GM19324 (cell line): ENCODE data around the gene G3BP1.
"Not testable (repeated sequence)": the region's sequence is repeated elsewhere in the genome, so short reads cannot be mapped to it uniquely, and the experiment has no call there.

Experiments
- ATAC-seq: cut with Tn5 transposase; IDR thresholded peaks from one replicate; pipeline ENCODE4 v1.9.1; 2021; ENCODE audit warnings: mild to moderate bottlenecking, moderate library complexity; ENCODE audit not compliant: unreplicated experiment, low FRiP score

Gene G3BP1

GRCh38 chr5:151771259-151772028 is at the start of gene G3BP1:
G3BP1 (plus strand) TSS chr5:151771954; CDS start chr5:151786621, 14,667 bp downstream.
- peak; percentile 87 for ATAC-seq

GRCh38 chr5:151722546-151722945 is 49.2 kb upstream of the G3BP1 start:
- ATAC-seq = no peak

- ATAC-seq = no peak
Measured at GRCh38 chr5:151724360-151724759, 47.4 kb upstream of the G3BP1 start.

- not testable (repeated sequence) for ATAC-seq
Measured at GRCh38 chr5:151729597-151729996, 42.2 kb upstream of the G3BP1 start.

- ATAC-seq = no peak
Measured at GRCh38 chr5:151730381-151730780, 41.4 kb upstream of the G3BP1 start.

- no peak for ATAC-seq
Measured at GRCh38 chr5:151733358-151734063, 38.2 kb upstream of the G3BP1 start.

GRCh38 chr5:151734064-151734408 is 37.7 kb upstream of the G3BP1 start:
- no peak for ATAC-seq

- no peak for ATAC-seq
Measured at GRCh38 chr5:151735646-151736045, 36.1 kb upstream of the G3BP1 start.

- ATAC-seq = no peak
Measured at GRCh38 chr5:151737431-151737830, 34.3 kb upstream of the G3BP1 start.

GRCh38 chr5:151738125-151738848 is 33.5 kb upstream of the G3BP1 start:
- no peak for ATAC-seq

GRCh38 chr5:151739395-151739794 is 32.4 kb upstream of the G3BP1 start:
- no peak for ATAC-seq

GRCh38 chr5:151739939-151740335 is 31.8 kb upstream of the G3BP1 start:
- no peak for ATAC-seq

- ATAC-seq = peak; percentile 67
Measured at GRCh38 chr5:151740336-151740942, 31.3 kb upstream of the G3BP1 start.

GRCh38 chr5:151740958-151741373 is 30.8 kb upstream of the G3BP1 start:
- peak; percentile 25 for ATAC-seq

GRCh38 chr5:151741678-151742423 is 29.9 kb upstream of the G3BP1 start:
- ATAC-seq = no peak

- ATAC-seq = no peak
Measured at GRCh38 chr5:151742870-151743294, 28.9 kb upstream of the G3BP1 start.

- no peak for ATAC-seq
Measured at GRCh38 chr5:151743530-151743929, 28.2 kb upstream of the G3BP1 start.

- ATAC-seq = no peak
Measured at GRCh38 chr5:151745071-151745705, 26.6 kb upstream of the G3BP1 start.

GRCh38 chr5:151750121-151750520 is 21.6 kb upstream of the G3BP1 start:
- no peak for ATAC-seq

- ATAC-seq = no peak
Measured at GRCh38 chr5:151751091-151751490, 20.7 kb upstream of the G3BP1 start.
